Mammary epithelial cell (primary cell): ENCODE data around the gene AUTS2.

Experiments
- CTCF ChIP-seq, 2 donors: IDR thresholded peaks in 1 of 2; conservative IDR thresholded peaks in 1 of 2; 2 replicates each; pipeline ENCODE4 v1.5.1; 2011 to 2012; ENCODE audit warnings: inconsistent platforms in 2 of 2, low read length in 2 of 2, mild to moderate bottlenecking in 2 of 2, control low read depth in 1 of 2, low read depth in 1 of 2; ENCODE audit not compliant: insufficient read depth in 1 of 2; ENCODE audit errors: extremely low read depth in 1 of 2
- EZH2 ChIP-seq: IDR thresholded peaks from 2 replicates; pipeline ENCODE4 v1.6.1; 2012; ENCODE audit warnings: low read length, inconsistent platforms, borderline replicate concordance

DNA sequence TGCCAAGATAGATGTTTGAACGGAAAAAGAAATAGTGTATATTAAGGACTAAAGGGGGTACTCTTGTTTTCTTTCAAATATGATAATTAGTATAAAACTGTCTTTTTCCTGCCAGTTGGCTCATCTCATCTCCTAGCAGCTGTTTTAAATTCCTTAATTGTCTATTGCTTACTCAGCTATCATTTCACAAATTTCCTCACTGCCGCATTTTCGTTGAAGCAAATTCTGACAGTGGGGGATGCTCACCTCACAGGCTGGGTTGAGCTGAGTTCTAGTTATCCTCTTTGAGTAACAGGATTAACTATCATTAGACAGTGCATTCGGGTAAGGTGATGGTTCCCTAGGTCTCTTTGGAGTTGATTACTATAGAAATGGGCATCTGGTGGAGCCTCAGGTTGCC, 592.0 kb downstream of the AUTS2 start:
- no peak for TF ChIP-seq CTCF (conservative IDR thresholded peaks at IDR 0.05 in 1 of 2, IDR thresholded peaks at IDR 0.05 in 1 of 2; ENCODE audit: extremely low read depth in 1 of 2, insufficient read depth in 1 of 2, low read depth in 1 of 2, low read length in 2 of 2)
- TF ChIP-seq EZH2 = no peak
